NCI-H524 treated with DMSO at 0.1 percent for 48 hours (cell line): ENCODE measurements around the gene HTRA2.

ENCODE experiments used
- DNase-seq: peaks from one replicate; lab custom pipeline; 2025; lab: John Stamatoyannopoulos, UW

The HTRA2 gene

GRCh38 chr2:74562126-74562775 is 32.5 kb downstream of the HTRA2 start:
- DNase-seq, result no peak

GRCh38 chr2:74564222-74564621 is 34.5 kb downstream of the HTRA2 start:
- no peak for DNase-seq

- DNase-seq, result no peak
Observed at GRCh38 chr2:74566076-74566753, 36.5 kb downstream of the HTRA2 start.

GRCh38 chr2:74566754-74567085 is 37.0 kb downstream of the HTRA2 start:
- DNase-seq, result no peak

GRCh38 chr2:74567881-74568280 is 38.1 kb downstream of the HTRA2 start:
- DNase-seq, result no peak

GRCh38 chr2:74569686-74570085 is 40.0 kb downstream of the HTRA2 start:
- DNase-seq, result no peak

- DNase-seq, result no peak
Observed at GRCh38 chr2:74571058-74571457, 41.3 kb downstream of the HTRA2 start.

GRCh38 chr2:74572178-74572925 is 42.6 kb downstream of the HTRA2 start:
- DNase-seq, result no peak

GRCh38 chr2:74573747-74574562 is 44.2 kb downstream of the HTRA2 start:
- no peak for DNase-seq

GRCh38 chr2:74575320-74575719 is 45.6 kb downstream of the HTRA2 start:
- peak; percentile 47 for DNase-seq

GRCh38 chr2:74576211-74576862 is 46.6 kb downstream of the HTRA2 start:
- DNase-seq, result peak; percentile 98

GRCh38 chr2:74576863-74577229 is 47.1 kb downstream of the HTRA2 start:
- DNase-seq, result no peak

- DNase-seq, result no peak
Observed at GRCh38 chr2:74577448-74577847, 47.7 kb downstream of the HTRA2 start.

GRCh38 chr2:74578408-74578807 is 48.7 kb downstream of the HTRA2 start:
- no peak for DNase-seq

GRCh38 chr2:74581463-74581862 is 51.7 kb downstream of the HTRA2 start:
- DNase-seq, result no peak

- no peak for DNase-seq
Observed at GRCh38 chr2:74582184-74582583, 52.5 kb downstream of the HTRA2 start.
